NCI-H128 (cell line): ENCODE data around the gene KAZN.

ENCODE experiments used
- DNase-seq: peaks from one replicate; lab custom pipeline; 2025; ENCODE audit not compliant: unreplicated experiment; lab: John Stamatoyannopoulos, UW

Gene KAZN

GRCh38 chr1:14924455-14925331, 326.2 kb downstream of the KAZN start:
- no peak for DNase-seq

GRCh38 chr1:14925336-14926136, 327.1 kb downstream of the KAZN start:
- DNase-seq: no peak

GRCh38 chr1:14926229-14926628, 327.7 kb downstream of the KAZN start:
- no peak for DNase-seq

- DNase-seq: no peak
These were observed 328.5 kb downstream of the KAZN start for GRCh38 chr1:14926818-14927575.

- no peak for DNase-seq
These were observed 329.9 kb downstream of the KAZN start for GRCh38 chr1:14928412-14928811.

GRCh38 chr1:14928886-14929546, 330.5 kb downstream of the KAZN start:
- DNase-seq: no peak

GRCh38 chr1:14929547-14930246, 331.2 kb downstream of the KAZN start:
- no peak for DNase-seq

GRCh38 chr1:14930247-14930965, 331.9 kb downstream of the KAZN start:
- DNase-seq: no peak

GRCh38 chr1:14932034-14932638, 333.7 kb downstream of the KAZN start:
- no peak for DNase-seq

- no peak for DNase-seq
These were observed 336.4 kb downstream of the KAZN start for GRCh38 chr1:14934867-14935266.

- DNase-seq: no peak
These were observed 338.3 kb downstream of the KAZN start for GRCh38 chr1:14936815-14937214.

- DNase-seq: no peak
These were observed 338.9 kb downstream of the KAZN start for GRCh38 chr1:14937288-14937949.

- DNase-seq: no peak
These were observed 341.2 kb downstream of the KAZN start for GRCh38 chr1:14939527-14940284.

GRCh38 chr1:14940285-14940870, 341.9 kb downstream of the KAZN start:
- DNase-seq: no peak

- no peak for DNase-seq
These were observed 343.4 kb downstream of the KAZN start for GRCh38 chr1:14941864-14942263.

- DNase-seq: no peak
These were observed 346.0 kb downstream of the KAZN start for GRCh38 chr1:14944471-14944985.
